ENCODE data around the gene SETD2.

DNA sequence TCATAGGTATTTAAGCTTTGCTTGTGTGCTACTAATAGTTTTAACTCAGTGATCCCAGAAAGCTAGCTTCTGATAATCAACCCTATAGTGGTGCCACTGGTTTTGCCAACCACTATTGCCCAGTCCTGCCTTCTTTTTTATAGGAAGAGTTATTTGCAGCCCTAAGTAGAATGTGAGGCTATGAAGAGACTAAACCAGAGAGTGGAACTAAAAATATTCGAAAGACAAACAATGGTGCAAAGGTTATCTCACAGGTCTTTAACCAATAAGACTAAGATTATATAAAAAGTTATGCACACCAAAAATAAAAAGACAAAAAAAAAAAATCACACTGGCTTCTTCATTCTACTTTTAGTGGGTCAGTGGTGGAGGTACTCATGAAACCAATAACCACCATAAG lies 98.9 kb downstream of the SETD2 start:
- no peak for TF ChIP-seq CTCF (IDR thresholded peaks at IDR 0.05; ENCODE audit: low read depth, low read length, poor library complexity, severe bottlenecking)
- no peak for TF ChIP-seq EZH2phosphoT487 (IDR thresholded peaks at IDR 0.05; ENCODE audit: borderline replicate concordance, low read length)

Data from DOHH2 (cell line).